ENCODE measurements around the gene LY86. TPM values are rescaled to one million over a fixed set of nuclear protein-coding genes. Genes with fewer than 3 reads are reported as not detected.

Gene LY86
- total and polyA plus RNA-seq, 9 of the 15 experiments (the other 6 are each of a cell fraction or from before 2014, with no cell fraction given) = 0.08 to 0.20 TPM; not detected in 7

DNA sequence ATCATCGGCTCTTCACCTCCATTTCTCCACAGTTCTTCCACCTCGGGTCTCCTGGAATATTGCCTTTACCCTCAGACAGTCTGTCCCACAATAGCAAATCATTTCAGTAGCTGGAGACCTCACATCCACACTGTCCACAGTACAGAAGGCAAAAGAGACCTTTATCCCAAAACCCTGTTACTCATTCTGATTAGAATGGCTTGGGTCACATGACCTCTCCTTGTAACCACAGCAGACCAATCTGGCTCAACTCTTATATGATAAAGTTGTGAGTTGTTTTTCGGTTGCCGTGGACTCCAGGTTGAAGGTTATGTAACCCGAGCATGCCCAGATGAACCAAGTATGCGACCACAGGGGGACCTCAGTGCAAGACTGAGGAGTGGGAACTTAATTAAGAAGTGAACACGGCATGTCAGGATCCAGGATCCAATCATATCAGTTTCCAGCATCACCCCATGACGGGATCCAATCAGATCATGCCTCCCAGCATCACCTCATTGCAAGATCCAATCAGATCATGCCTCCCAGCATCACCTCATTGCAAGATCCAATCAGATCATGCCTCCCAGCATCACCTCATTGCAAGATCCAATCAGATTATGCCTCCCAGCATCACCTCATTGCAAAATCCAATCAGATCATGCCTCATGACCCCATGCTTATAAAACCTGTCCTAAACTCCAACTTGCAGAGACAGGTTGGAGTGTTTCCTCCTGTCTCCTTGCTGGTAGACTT is 68.7 kb downstream of the LY86 start (continued):
- TF ChIP-seq, protein P1, sequence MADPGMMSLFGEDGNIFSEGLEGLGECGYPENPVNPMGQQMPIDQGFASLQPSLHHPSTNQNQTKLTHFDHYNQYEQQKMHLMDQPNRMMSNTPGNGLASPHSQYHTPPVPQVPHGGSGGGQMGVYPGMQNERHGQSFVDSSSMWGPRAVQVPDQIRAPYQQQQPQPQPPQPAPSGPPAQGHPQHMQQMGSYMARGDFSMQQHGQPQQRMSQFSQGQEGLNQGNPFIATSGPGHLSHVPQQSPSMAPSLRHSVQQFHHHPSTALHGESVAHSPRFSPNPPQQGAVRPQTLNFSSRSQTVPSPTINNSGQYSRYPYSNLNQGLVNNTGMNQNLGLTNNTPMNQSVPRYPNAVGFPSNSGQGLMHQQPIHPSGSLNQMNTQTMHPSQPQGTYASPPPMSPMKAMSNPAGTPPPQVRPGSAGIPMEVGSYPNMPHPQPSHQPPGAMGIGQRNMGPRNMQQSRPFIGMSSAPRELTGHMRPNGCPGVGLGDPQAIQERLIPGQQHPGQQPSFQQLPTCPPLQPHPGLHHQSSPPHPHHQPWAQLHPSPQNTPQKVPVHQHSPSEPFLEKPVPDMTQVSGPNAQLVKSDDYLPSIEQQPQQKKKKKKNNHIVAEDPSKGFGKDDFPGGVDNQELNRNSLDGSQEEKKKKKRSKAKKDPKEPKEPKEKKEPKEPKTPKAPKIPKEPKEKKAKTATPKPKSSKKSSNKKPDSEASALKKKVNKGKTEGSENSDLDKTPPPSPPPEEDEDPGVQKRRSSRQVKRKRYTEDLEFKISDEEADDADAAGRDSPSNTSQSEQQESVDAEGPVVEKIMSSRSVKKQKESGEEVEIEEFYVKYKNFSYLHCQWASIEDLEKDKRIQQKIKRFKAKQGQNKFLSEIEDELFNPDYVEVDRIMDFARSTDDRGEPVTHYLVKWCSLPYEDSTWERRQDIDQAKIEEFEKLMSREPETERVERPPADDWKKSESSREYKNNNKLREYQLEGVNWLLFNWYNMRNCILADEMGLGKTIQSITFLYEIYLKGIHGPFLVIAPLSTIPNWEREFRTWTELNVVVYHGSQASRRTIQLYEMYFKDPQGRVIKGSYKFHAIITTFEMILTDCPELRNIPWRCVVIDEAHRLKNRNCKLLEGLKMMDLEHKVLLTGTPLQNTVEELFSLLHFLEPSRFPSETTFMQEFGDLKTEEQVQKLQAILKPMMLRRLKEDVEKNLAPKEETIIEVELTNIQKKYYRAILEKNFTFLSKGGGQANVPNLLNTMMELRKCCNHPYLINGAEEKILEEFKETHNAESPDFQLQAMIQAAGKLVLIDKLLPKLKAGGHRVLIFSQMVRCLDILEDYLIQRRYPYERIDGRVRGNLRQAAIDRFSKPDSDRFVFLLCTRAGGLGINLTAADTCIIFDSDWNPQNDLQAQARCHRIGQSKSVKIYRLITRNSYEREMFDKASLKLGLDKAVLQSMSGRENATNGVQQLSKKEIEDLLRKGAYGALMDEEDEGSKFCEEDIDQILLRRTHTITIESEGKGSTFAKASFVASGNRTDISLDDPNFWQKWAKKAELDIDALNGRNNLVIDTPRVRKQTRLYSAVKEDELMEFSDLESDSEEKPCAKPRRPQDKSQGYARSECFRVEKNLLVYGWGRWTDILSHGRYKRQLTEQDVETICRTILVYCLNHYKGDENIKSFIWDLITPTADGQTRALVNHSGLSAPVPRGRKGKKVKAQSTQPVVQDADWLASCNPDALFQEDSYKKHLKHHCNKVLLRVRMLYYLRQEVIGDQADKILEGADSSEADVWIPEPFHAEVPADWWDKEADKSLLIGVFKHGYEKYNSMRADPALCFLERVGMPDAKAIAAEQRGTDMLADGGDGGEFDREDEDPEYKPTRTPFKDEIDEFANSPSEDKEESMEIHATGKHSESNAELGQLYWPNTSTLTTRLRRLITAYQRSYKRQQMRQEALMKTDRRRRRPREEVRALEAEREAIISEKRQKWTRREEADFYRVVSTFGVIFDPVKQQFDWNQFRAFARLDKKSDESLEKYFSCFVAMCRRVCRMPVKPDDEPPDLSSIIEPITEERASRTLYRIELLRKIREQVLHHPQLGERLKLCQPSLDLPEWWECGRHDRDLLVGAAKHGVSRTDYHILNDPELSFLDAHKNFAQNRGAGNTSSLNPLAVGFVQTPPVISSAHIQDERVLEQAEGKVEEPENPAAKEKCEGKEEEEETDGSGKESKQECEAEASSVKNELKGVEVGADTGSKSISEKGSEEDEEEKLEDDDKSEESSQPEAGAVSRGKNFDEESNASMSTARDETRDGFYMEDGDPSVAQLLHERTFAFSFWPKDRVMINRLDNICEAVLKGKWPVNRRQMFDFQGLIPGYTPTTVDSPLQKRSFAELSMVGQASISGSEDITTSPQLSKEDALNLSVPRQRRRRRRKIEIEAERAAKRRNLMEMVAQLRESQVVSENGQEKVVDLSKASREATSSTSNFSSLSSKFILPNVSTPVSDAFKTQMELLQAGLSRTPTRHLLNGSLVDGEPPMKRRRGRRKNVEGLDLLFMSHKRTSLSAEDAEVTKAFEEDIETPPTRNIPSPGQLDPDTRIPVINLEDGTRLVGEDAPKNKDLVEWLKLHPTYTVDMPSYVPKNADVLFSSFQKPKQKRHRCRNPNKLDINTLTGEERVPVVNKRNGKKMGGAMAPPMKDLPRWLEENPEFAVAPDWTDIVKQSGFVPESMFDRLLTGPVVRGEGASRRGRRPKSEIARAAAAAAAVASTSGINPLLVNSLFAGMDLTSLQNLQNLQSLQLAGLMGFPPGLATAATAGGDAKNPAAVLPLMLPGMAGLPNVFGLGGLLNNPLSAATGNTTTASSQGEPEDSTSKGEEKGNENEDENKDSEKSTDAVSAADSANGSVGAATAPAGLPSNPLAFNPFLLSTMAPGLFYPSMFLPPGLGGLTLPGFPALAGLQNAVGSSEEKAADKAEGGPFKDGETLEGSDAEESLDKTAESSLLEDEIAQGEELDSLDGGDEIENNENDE (IDR thresholded peaks at IDR 0.05; ENCODE audit: low read depth, low read length) = no peak
- TF ChIP-seq ZNF184 (CRISPR knock-in tag; IDR thresholded peaks at IDR 0.05) (no peak), PURB (CRISPR knock-in tag; IDR thresholded peaks at IDR 0.05; ENCODE audit: low read depth) (no peak), ZFX (CRISPR knock-in tag; IDR thresholded peaks at IDR 0.05) (no peak), CEBPB (tag; IDR thresholded peaks at IDR 0.05) (no peak), CBFA2T2 (conservative IDR thresholded peaks at IDR 0.05) (peak; percentile 39), NR1H2 (CRISPR knock-in tag; IDR thresholded peaks at IDR 0.05) (no peak), ZNF444 (CRISPR knock-in tag; IDR thresholded peaks at IDR 0.05) (no peak), RAD51 (IDR thresholded peaks at IDR 0.05; ENCODE audit: borderline replicate concordance, low read depth) (peak; percentile 86), ZBTB5 (IDR thresholded peaks at IDR 0.05) (no peak), TRIM24 (IDR thresholded peaks at IDR 0.05) (peak in 1 of 2 experiments; percentile 43; a peak in 3 of 4 replicates), ILF3 (IDR thresholded peaks at IDR 0.05; ENCODE audit: borderline replicate concordance) (no peak), ZBTB26 (CRISPR knock-in tag; IDR thresholded peaks at IDR 0.05) (no peak)
